Measurements from ENCODE around the gene ADGRF1. TPM values are rescaled to one million over a fixed set of nuclear protein-coding genes. Genes with fewer than 3 reads are reported as not detected.

Gene ADGRF1
- total RNA-seq (2021; ENCODE audit: unreplicated experiment), result 39.6 TPM
- polyA plus RNA-seq (2012), result 23.0 and 35.4 TPM in 2 replicates
- Bru-seq, nascent RNA, result percentile 93 among the genes with signal in this experiment
- percentile 76 among the genes with signal in this experiment for BruChase-seq, experiment 1, labeled RNA remaining after a 6-hour chase
- percentile 88 among the genes with signal in this experiment for BruChase-seq, experiment 2, labeled RNA remaining after a 2-hour chase
- long read RNA-seq, full-length matches to known transcripts, result 7 of 35 reads
- long read RNA-seq, partial matches to known transcripts, result 12 of 35 reads
- long read RNA-seq, other reads (novel, unspliced or antisense), result 16 of 35 reads

DNA sequence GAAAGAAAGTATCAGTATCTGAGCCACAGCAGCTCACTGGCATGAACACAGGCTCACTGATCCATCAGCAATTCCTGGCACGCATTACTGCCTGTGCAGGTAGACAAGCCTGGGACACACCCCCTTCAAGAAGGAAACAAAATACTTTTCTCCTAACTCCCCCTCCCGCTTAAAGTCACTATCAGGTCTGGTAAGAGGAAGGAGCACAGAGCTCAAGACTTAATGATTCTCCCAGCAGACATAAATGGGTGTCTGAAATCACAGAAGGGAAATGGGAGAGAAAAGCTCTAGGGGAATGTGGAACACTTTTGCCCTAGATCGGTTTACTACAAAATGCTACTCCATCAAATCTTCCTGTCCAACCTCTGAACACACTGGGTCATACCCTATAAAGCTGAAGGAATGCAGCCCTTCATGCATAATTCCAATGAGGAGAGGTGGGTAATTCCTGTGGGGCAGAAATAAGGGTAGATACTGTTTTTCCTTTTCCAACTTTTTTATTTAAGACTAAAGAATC, at the start of gene ADGRF1:
ADGRF1 (minus strand) TSS at position 58 of the 517 bp plus-strand sequence. CDS start 13,271 bp downstream, outside the sequence.
- Histone ChIP-seq H3K27me3 (ENCODE audit: insufficient read depth, low read length) (no peaks in the 10 kb centered on the region), H3K9me2 (ENCODE audit: insufficient read depth) (no peaks in the 10 kb centered on the region), H3K36me3 (ENCODE audit: control insufficient read depth in 1 of 2, insufficient read depth in 2 of 2, low read length in 2 of 2) (no peaks in the 10 kb centered on the region), H2AFZ (ENCODE audit: low read depth, low read length, poor library complexity, severe bottlenecking) (peak within 1 kb of the TSS; percentile 25), H3K9me3 (ENCODE audit: control insufficient read depth in 1 of 2, insufficient read depth in 1 of 2, low read depth in 1 of 2, low read length in 2 of 2) (no peaks in the 10 kb centered on the region), H3K79me2 (ENCODE audit: insufficient read depth, low read length) (peaks cover 44% of the 10 kb centered on the region), H3K4me2 (ENCODE audit: low read length) (peak within 1 kb of the TSS; percentile 79), H3K27ac (ENCODE audit: low read depth, low read length) (peak within 1 kb of the TSS; percentile 68), H3K9ac (ENCODE audit: low read length) (peak within 1 kb of the TSS; percentile 66), H3K4me1 (ENCODE audit: control insufficient read depth in 1 of 2, insufficient read depth in 2 of 2, low read length in 2 of 2) (peaks cover 50 to 96% of the 10 kb centered on the region in 2 experiments), H3K4me3 (replicated peaks in 1 of 2; ENCODE audit: low read depth in 1 of 2, low read length in 2 of 2) (peak within 1 kb of the TSS; percentile 4 to 56), H4K20me1 (ENCODE audit: insufficient read depth) (no peaks in the 10 kb centered on the region)
- ChIA-PET POLR2A (interaction anchor here (0.7 to 2.7 kb wide), 4 partner anchors 8 to 160 kb away, joined by 3 to 24 read pairs (median 6); no protein-coding TSS in a partner anchor), CTCF (no interaction called here), RAD21 (ENCODE audit: low non-redundant PET in 1 of 2, low total read pairs in 2 of 2, uncharacterized antibody in 2 of 2, unreplicated experiment in 2 of 2) (interaction anchor here in 1 of 2 experiments (0.6 kb wide), 1 partner anchor 245 kb away, joined by 7 read pairs; no protein-coding TSS in a partner anchor)
- DNase-seq (ENCODE audit: low read depth, low spot score) (no peak), ATAC-seq (peak; percentile 64)
- intact Hi-C loops (cut with micrococcal nuclease), result loop anchor here (10.0 kb wide), 1 partner anchor 308 kb away; the partner anchor contains the start of gene PLA2G7
- no TSS peak for BruUV-seq (replicated peaks)
- TF ChIP-seq SP1 (IDR thresholded peaks at IDR 0.05; ENCODE audit: low read depth) (peak; percentile 36; the same call in 1 of the 2 replicates), SRF (IDR thresholded peaks at IDR 0.05; ENCODE audit: low read depth) (no peak), EZH2 (IDR thresholded peaks at IDR 0.05) (no peak), ZFX (IDR thresholded peaks at IDR 0.05) (no peak), POLR2A (IDR thresholded peaks at IDR 0.05; ENCODE audit: borderline replicate concordance, extremely low read depth, insufficient read depth, insufficient read length) (no peak), TCF7L2 (IDR thresholded peaks at IDR 0.05; ENCODE audit: borderline replicate concordance, extremely low read depth, insufficient read depth, insufficient read length) (peak; percentile 18), SIN3A (IDR thresholded peaks at IDR 0.05; ENCODE audit: low read depth) (no peak; the same call in 1 of the 2 replicates), ELF1 (IDR thresholded peaks at IDR 0.05; ENCODE audit: borderline replicate concordance, low read depth) (no peak), EZH2phosphoT487 (IDR thresholded peaks at IDR 0.05; ENCODE audit: borderline replicate concordance) (no peak), CBX3 (IDR thresholded peaks at IDR 0.05; ENCODE audit: low read depth) (0 out of 2 replicates have a peak, but pooled peaks have one; percentile 12), YY1 (IDR thresholded peaks at IDR 0.05; ENCODE audit: extremely low read depth, insufficient replicate concordance, low read depth, low read length) (peak; percentile 11), POLR2AphosphoS5 (IDR thresholded peaks at IDR 0.05; ENCODE audit: low read depth, low read length) (peak; percentile 66), RAD21 (IDR thresholded peaks at IDR 0.05; ENCODE audit: low read depth) (no peak), JUND (IDR thresholded peaks at IDR 0.05) (no peak), CEBPB (IDR thresholded peaks at IDR 0.05; ENCODE audit: low read depth) (no peak)
- TF ChIP-seq, protein P1, sequence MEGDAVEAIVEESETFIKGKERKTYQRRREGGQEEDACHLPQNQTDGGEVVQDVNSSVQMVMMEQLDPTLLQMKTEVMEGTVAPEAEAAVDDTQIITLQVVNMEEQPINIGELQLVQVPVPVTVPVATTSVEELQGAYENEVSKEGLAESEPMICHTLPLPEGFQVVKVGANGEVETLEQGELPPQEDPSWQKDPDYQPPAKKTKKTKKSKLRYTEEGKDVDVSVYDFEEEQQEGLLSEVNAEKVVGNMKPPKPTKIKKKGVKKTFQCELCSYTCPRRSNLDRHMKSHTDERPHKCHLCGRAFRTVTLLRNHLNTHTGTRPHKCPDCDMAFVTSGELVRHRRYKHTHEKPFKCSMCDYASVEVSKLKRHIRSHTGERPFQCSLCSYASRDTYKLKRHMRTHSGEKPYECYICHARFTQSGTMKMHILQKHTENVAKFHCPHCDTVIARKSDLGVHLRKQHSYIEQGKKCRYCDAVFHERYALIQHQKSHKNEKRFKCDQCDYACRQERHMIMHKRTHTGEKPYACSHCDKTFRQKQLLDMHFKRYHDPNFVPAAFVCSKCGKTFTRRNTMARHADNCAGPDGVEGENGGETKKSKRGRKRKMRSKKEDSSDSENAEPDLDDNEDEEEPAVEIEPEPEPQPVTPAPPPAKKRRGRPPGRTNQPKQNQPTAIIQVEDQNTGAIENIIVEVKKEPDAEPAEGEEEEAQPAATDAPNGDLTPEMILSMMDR (IDR thresholded peaks at IDR 0.05 in 2 of 3, conservative IDR thresholded peaks at IDR 0.05 in 1 of 3; ENCODE audit: borderline replicate concordance in 1 of 3, insufficient read depth in 1 of 3, low read depth in 2 of 3, low read length in 2 of 3), result no peak
- TF ChIP-seq, protein P2, sequence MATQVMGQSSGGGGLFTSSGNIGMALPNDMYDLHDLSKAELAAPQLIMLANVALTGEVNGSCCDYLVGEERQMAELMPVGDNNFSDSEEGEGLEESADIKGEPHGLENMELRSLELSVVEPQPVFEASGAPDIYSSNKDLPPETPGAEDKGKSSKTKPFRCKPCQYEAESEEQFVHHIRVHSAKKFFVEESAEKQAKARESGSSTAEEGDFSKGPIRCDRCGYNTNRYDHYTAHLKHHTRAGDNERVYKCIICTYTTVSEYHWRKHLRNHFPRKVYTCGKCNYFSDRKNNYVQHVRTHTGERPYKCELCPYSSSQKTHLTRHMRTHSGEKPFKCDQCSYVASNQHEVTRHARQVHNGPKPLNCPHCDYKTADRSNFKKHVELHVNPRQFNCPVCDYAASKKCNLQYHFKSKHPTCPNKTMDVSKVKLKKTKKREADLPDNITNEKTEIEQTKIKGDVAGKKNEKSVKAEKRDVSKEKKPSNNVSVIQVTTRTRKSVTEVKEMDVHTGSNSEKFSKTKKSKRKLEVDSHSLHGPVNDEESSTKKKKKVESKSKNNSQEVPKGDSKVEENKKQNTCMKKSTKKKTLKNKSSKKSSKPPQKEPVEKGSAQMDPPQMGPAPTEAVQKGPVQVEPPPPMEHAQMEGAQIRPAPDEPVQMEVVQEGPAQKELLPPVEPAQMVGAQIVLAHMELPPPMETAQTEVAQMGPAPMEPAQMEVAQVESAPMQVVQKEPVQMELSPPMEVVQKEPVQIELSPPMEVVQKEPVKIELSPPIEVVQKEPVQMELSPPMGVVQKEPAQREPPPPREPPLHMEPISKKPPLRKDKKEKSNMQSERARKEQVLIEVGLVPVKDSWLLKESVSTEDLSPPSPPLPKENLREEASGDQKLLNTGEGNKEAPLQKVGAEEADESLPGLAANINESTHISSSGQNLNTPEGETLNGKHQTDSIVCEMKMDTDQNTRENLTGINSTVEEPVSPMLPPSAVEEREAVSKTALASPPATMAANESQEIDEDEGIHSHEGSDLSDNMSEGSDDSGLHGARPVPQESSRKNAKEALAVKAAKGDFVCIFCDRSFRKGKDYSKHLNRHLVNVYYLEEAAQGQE (IDR thresholded peaks at IDR 0.05; ENCODE audit: low read depth), result no peak
- TF ChIP-seq, protein P3, sequence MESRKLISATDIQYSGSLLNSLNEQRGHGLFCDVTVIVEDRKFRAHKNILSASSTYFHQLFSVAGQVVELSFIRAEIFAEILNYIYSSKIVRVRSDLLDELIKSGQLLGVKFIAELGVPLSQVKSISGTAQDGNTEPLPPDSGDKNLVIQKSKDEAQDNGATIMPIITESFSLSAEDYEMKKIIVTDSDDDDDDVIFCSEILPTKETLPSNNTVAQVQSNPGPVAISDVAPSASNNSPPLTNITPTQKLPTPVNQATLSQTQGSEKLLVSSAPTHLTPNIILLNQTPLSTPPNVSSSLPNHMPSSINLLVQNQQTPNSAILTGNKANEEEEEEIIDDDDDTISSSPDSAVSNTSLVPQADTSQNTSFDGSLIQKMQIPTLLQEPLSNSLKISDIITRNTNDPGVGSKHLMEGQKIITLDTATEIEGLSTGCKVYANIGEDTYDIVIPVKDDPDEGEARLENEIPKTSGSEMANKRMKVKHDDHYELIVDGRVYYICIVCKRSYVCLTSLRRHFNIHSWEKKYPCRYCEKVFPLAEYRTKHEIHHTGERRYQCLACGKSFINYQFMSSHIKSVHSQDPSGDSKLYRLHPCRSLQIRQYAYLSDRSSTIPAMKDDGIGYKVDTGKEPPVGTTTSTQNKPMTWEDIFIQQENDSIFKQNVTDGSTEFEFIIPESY (IDR thresholded peaks at IDR 0.05; ENCODE audit: extremely low read depth, insufficient replicate concordance, low read length), result no peak
- TF ChIP-seq, protein P4, sequence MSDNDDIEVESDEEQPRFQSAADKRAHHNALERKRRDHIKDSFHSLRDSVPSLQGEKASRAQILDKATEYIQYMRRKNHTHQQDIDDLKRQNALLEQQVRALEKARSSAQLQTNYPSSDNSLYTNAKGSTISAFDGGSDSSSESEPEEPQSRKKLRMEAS (IDR thresholded peaks at IDR 0.05), result peak; percentile 50; the same call in 1 of the 2 replicates
